H1 (cell line): ENCODE measurements around the gene PSMF1. TPM values are rescaled to one million over a fixed set of nuclear protein-coding genes. Genes with fewer than 3 reads are reported as not detected.

Experiments
- CTCF ChIA-PET: fragments of 300-600 bp; sonication (Branson Sonifier 250); formaldehyde crosslinking; loops from one replicate; lab custom pipeline; 2021; ENCODE audit not compliant: partially characterized antibody; lab: Charles Lee
- POLR2A ChIA-PET: fragments of 300-600 bp; sonication (Branson Sonifier 250); formaldehyde crosslinking; loops from one replicate; lab custom pipeline; 2021; ENCODE audit warnings: inconsistent platforms; ENCODE audit not compliant: partially characterized antibody; lab: Charles Lee
- DNase-seq, 2 experiments: peaks; one replicate each; pipeline versions ENCODE4 v3.0.0 to v3.0.0-alpha.2; 2010 to 2022; ENCODE audit warnings: low spot score in 2 of 2, low read depth in 1 of 2, mixed read lengths in 1 of 2
- FAIRE-seq: peaks from 2 replicates; lab custom pipeline; 2011; peaks lifted over from hg19 to GRCh38; lab: Jason Lieb, UNC
- H2AFZ ChIP-seq: 2 replicates; pipeline ENCODE4 v1.8.1; 2012; ENCODE audit warnings: low read length, inconsistent platforms
- H2AK5ac ChIP-seq: 2 replicates; pipeline ENCODE4 v1.6.1; 2013; ENCODE audit warnings: low read depth, low read length
- H2BK120ac ChIP-seq: replicated peaks from 2 replicates; pipeline ENCODE3; 2013; ENCODE audit warnings: low read depth, low read length, inconsistent platforms
- H2BK12ac ChIP-seq: 2 replicates; pipeline ENCODE4 v1.6.1; 2013; ENCODE audit warnings: low read depth, low read length
- H2BK15ac ChIP-seq: 2 replicates; pipeline ENCODE4 v1.6.1; 2013; ENCODE audit warnings: low read length
- H2BK20ac ChIP-seq: 2 replicates; pipeline ENCODE4 v1.6.1; 2013; ENCODE audit warnings: low read length
- H2BK5ac ChIP-seq: 2 replicates; pipeline ENCODE4 v1.6.1; 2013; ENCODE audit warnings: low read depth, low read length
- H3K14ac ChIP-seq: 2 replicates; pipeline ENCODE4 v1.6.1; 2013; ENCODE audit warnings: inconsistent platforms; ENCODE audit not compliant: insufficient read length
- H3K18ac ChIP-seq: 2 replicates; pipeline ENCODE4 v1.6.1; 2013; ENCODE audit warnings: low read length; ENCODE audit errors: extremely low read depth
- H3K23ac ChIP-seq: 2 replicates; pipeline ENCODE4 v1.6.1; 2013; ENCODE audit warnings: inconsistent platforms; ENCODE audit not compliant: insufficient read length
- H3K23me2 ChIP-seq: 2 replicates; pipeline ENCODE4 v1.6.1; 2013; ENCODE audit warnings: low read depth, low read length
- H3K27ac ChIP-seq: 2 replicates; pipeline ENCODE4 v1.6.1; 2011; ENCODE audit warnings: low read depth, low read length, inconsistent platforms
- H3K27me3 ChIP-seq, 4 experiments: replicated peaks in 1 of 4; 1 replicate in 1 of 4; 2 replicates in 3 of 4; pipeline versions ENCODE4 v1.6.1 to v1.8.1; 2011 to 2013; ENCODE audit warnings: low read length in 3 of 4, mild to moderate bottlenecking in 3 of 4, inconsistent platforms in 2 of 4, mixed read lengths in 2 of 4, moderate library complexity in 1 of 4; ENCODE audit not compliant: control insufficient read depth in 3 of 4, insufficient read depth in 3 of 4; ENCODE audit errors: extremely low read depth in 1 of 4
- H3K36me3 ChIP-seq, 4 experiments: 2 replicates each; pipeline versions ENCODE4 v1.6.1 to v1.8.1; 2011 to 2013; ENCODE audit warnings: mild to moderate bottlenecking in 4 of 4, low read length in 3 of 4, moderate library complexity in 2 of 4, control low read depth in 1 of 4, inconsistent platforms in 1 of 4; ENCODE audit not compliant: insufficient read depth in 4 of 4, control insufficient read depth in 2 of 4
- H3K4ac ChIP-seq: replicated peaks from 2 replicates; pipeline ENCODE3; 2013; ENCODE audit warnings: low read length, low read depth, mixed read lengths, inconsistent platforms; ENCODE audit not compliant: insufficient read length
- H3K4me1 ChIP-seq, 4 experiments: replicated peaks in 1 of 4; 1 replicate in 1 of 4; 2 replicates in 3 of 4; pipeline versions ENCODE4 v1.6.1 to v1.8.1; 2011 to 2013; ENCODE audit warnings: low read length in 3 of 4, inconsistent platforms in 2 of 4, mixed read lengths in 1 of 4; ENCODE audit not compliant: insufficient read depth in 4 of 4, control insufficient read depth in 3 of 4
- H3K4me2 ChIP-seq, 2 experiments: 2 replicates each; pipeline versions ENCODE4 v1.6.1 to v1.8.1; 2011 to 2013; ENCODE audit warnings: low read depth in 2 of 2, low read length in 2 of 2, control low read depth in 1 of 2, inconsistent platforms in 1 of 2, mild to moderate bottlenecking in 1 of 2; ENCODE audit not compliant: insufficient read depth in 1 of 2
- H3K4me3 ChIP-seq, 4 experiments: fragments of 200-600, 300-600 bp in 1 of 4; sonication (generic), shearing (Covaris generic), sonication (Bioruptor Twin) in 1 of 4; 2 replicates each; pipeline versions ENCODE4 v1.5.1 to v1.8.1; 2011 to 2016; ENCODE audit warnings: low read length in 4 of 4, low read depth in 3 of 4, control low read depth in 2 of 4, inconsistent platforms in 2 of 4, mild to moderate bottlenecking in 2 of 4, mixed read lengths in 1 of 4, moderate library complexity in 1 of 4; ENCODE audit not compliant: insufficient read depth in 2 of 4; ENCODE audit errors: extremely low read depth in 1 of 4
- H3K56ac ChIP-seq: replicated peaks from 2 replicates; pipeline ENCODE3; 2013; ENCODE audit warnings: low read depth, mild to moderate bottlenecking, mixed read lengths, low read length, inconsistent platforms; ENCODE audit not compliant: insufficient read length
- H3K79me1 ChIP-seq: 2 replicates; pipeline ENCODE4 v1.6.1; 2013; ENCODE audit warnings: low read depth, low read length, control low read depth
- H3K79me2 ChIP-seq, 2 experiments: 2 replicates each; pipeline versions ENCODE4 v1.6.1 to v1.8.1; 2012 to 2013; ENCODE audit warnings: low read length in 2 of 2, mild to moderate bottlenecking in 2 of 2, inconsistent platforms in 1 of 2; ENCODE audit not compliant: insufficient read depth in 2 of 2, control insufficient read depth in 1 of 2
- H3K9ac ChIP-seq, 4 experiments: replicated peaks in 1 of 4; 1 replicate in 1 of 4; 2 replicates in 3 of 4; pipeline versions ENCODE4 v1.6.1 to v1.8.1; 2011 to 2013; ENCODE audit warnings: low read depth in 3 of 4, low read length in 3 of 4, control low read depth in 2 of 4, mild to moderate bottlenecking in 2 of 4, moderate library complexity in 2 of 4, inconsistent platforms in 1 of 4; ENCODE audit errors: extremely low read depth in 1 of 4
- H3K9me3 ChIP-seq, 2 experiments: 2 replicates each; pipeline versions ENCODE4 v1.6.1 to v1.8.1; 2012 to 2013; ENCODE audit warnings: mild to moderate bottlenecking in 2 of 2, moderate library complexity in 2 of 2, control low read depth in 1 of 2, inconsistent platforms in 1 of 2, low read depth in 1 of 2, low read length in 1 of 2, mixed read lengths in 1 of 2; ENCODE audit not compliant: insufficient read depth in 2 of 2
- H4K20me1 ChIP-seq, 2 experiments: replicated peaks in 1 of 2; 2 replicates each; pipeline versions ENCODE3 to v1.8.1; 2011 to 2013; ENCODE audit warnings: inconsistent platforms in 2 of 2, low read length in 2 of 2, mild to moderate bottlenecking in 1 of 2; ENCODE audit not compliant: insufficient read depth in 2 of 2, control insufficient read depth in 1 of 2
- H4K5ac ChIP-seq: 2 replicates; pipeline ENCODE4 v1.6.1; 2013; ENCODE audit warnings: low read length, low read depth, mixed read lengths, inconsistent platforms; ENCODE audit not compliant: insufficient read length
- H4K8ac ChIP-seq: 2 replicates; pipeline ENCODE4 v1.8.0; 2013; ENCODE audit warnings: mild to moderate bottlenecking, moderate library complexity, low read length, inconsistent platforms; ENCODE audit not compliant: insufficient read depth; ENCODE audit errors: extremely low read depth
- H4K91ac ChIP-seq: replicated peaks from 2 replicates; pipeline ENCODE3; 2013; ENCODE audit warnings: low read length, mixed read lengths, inconsistent platforms; ENCODE audit not compliant: insufficient read length
- ASH2L ChIP-seq: fragments of 200-600, 300-600 bp; sonication (generic); IDR thresholded peaks from one replicate; pipeline ENCODE4 v1.7.1; 2017; ENCODE audit warnings: low read length
- GTF2F1 ChIP-seq: IDR thresholded peaks from 2 replicates; pipeline ENCODE4 v1.6.1; 2012; ENCODE audit warnings: low read depth, low read length, improper control_type of control experiment, borderline replicate concordance
- RFX5 ChIP-seq: IDR thresholded peaks from 2 replicates; pipeline ENCODE4 v1.6.1; 2011; ENCODE audit warnings: low read depth, low read length, improper control_type of control experiment, borderline replicate concordance
- TCF12 ChIP-seq: IDR thresholded peaks from 2 replicates; pipeline ENCODE4 v1.6.1; 2011; ENCODE audit warnings: low read depth, mild to moderate bottlenecking, low read length
- WGBS, 2 experiments: shearing (Covaris generic) in 1 of 2; methylation state at CpG; one replicate each; pipeline versions ENCODE4 v1.1.6 to v1.1.7; 2013 to 2015; ENCODE audit warnings: low lambda C conversion rate in 2 of 2, mixed read lengths in 2 of 2, inconsistent platforms in 1 of 2, low coverage in 1 of 2, missing lambda C conversion rate in 1 of 2; ENCODE audit not compliant: insufficient replicate concordance in 2 of 2, insufficient coverage in 1 of 2, insufficient read length in 1 of 2; ENCODE audit errors: extremely low coverage in 1 of 2, missing lambda C conversion rate in 1 of 2; 5-methylcytosine and 5-hydroxymethylcytosine counted together
- polyA plus RNA-seq, 7 experiments: library from polyadenylated mRNA; depleted of rRNA in 3 of 7; stranded (reverse) in 5 of 7; unstranded in 2 of 7; fragments of >200 nt in 5 of 7; fragments of 200-250 nt in 2 of 7; gene quantifications; 1 replicate in 5 of 7; 2 replicates in 1 of 7; 4 replicates in 1 of 7; pipeline versions ENCODE4 v1.2.1 to v1.2.3, GENCODE V29; 2011 to 2013; ENCODE audit warnings: missing spikeins in 2 of 7, mixed read lengths in 2 of 7
- total RNA-seq: library from RNA; stranded (reverse); fragmentation: NEBNext Ultra II Directional; extraction: Animal tissue kit (Norgen Biotek cat#: 25700); gene quantifications from 2 replicates; pipeline ENCODE4 v1.2.1, GENCODE V29; 2021
- TF ChIP-seq, protein P1 (sequence below): IDR thresholded peaks from 2 replicates; pipeline ENCODE4 v1.6.1; 2012; ENCODE audit warnings: low read length, inconsistent platforms

PSMF1 gene
- total and polyA plus RNA-seq, 2 of the 8 experiments (the other 6 are each of a cell fraction or from before 2014, with no cell fraction given), result 106 to 159 TPM

DNA sequence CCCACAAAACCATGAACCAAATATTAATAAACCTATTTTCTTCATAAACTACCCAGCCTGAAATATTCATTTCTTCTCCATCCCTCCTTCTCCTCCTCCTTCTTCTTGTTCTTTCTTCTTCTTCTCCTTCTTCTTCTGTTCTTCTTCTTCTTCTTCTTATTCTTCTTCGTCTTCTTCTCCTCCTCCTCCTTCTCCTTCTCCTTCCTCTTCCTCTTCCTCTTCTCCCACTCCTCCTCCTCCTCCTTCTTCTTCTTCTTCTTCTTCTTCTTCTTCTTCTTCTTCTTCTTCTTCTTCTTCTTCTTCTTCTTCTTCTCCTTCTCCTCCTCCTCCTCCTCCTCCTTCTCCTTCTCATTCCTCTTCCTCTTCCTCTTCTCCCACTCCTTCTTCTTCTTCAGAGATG, 71.4 kb downstream of the PSMF1 start:
- no peak for DNase-seq

More for the DNA sequence above, 71.4 kb downstream of the PSMF1 start:
- Histone ChIP-seq H3K18ac (no peak overlapping the region), H2AFZ (no peak overlapping the region), H3K9ac (no peak overlapping the region), H3K23me2 (peaks cover 5% of the 10 kb centered on the region; the same call in 1 of the 2 replicates), H2BK15ac (no peak overlapping the region), H4K5ac (no peak overlapping the region), H3K4ac (no peak overlapping the region), H3K79me2 (no peaks in the 10 kb centered on the region), H3K56ac (no peak overlapping the region), H3K9me3 (no peaks in the 10 kb centered on the region), H2BK5ac (no peak overlapping the region), H3K4me1 (peaks cover 0 to 7% (median 5%) of the 10 kb centered on the region in 4 experiments; a peak in 5 of 7 replicates), H3K27me3 (peaks cover 0 to 11% (median 8%) of the 10 kb centered on the region in 4 experiments; a peak in 5 of 7 replicates), H4K20me1 (peaks cover 0 to 3% of the 10 kb centered on the region in 2 experiments), H3K4me3 (no peak overlapping the region), H3K23ac (no peak overlapping the region), H3K36me3 (no peaks in the 10 kb centered on the region; a peak in 1 of 8 replicates), H2BK20ac (no peak overlapping the region), H3K14ac (no peak overlapping the region), H3K4me2 (no peak overlapping the region), H4K8ac (no peak overlapping the region), H4K91ac (no peak overlapping the region), H3K79me1 (peaks cover 2% of the 10 kb centered on the region; the same call in 1 of the 2 replicates), H2AK5ac (no peak overlapping the region), H2BK120ac (no peak overlapping the region), H2BK12ac (no peak overlapping the region), H3K27ac (no peak overlapping the region)
- 56 to 86% methylated on average over 1 of the region's 1 CpG for WGBS, 2 experiments
- TF ChIP-seq RFX5, result no peak
- TF ChIP-seq, protein P1, sequence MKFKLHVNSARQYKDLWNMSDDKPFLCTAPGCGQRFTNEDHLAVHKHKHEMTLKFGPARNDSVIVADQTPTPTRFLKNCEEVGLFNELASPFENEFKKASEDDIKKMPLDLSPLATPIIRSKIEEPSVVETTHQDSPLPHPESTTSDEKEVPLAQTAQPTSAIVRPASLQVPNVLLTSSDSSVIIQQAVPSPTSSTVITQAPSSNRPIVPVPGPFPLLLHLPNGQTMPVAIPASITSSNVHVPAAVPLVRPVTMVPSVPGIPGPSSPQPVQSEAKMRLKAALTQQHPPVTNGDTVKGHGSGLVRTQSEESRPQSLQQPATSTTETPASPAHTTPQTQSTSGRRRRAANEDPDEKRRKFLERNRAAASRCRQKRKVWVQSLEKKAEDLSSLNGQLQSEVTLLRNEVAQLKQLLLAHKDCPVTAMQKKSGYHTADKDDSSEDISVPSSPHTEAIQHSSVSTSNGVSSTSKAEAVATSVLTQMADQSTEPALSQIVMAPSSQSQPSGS, result no peak
- no peak for TF ChIP-seq GTF2F1
- no peak for TF ChIP-seq TCF12
- no peak for TF ChIP-seq ASH2L
- ChIA-PET POLR2A (no interaction called here), CTCF (interaction anchor here (0.9 to 5.0 kb wide), 2 partner anchors 21 to 217 kb away, joined by 3 to 34 read pairs; no protein-coding TSS in a partner anchor)
- no peak for FAIRE-seq
